ENCODE measurements around the gene DPH6. TPM values are rescaled to one million over a fixed set of nuclear protein-coding genes. Genes with fewer than 3 reads are reported as not detected.
"Not testable (repeated sequence)": the region's sequence is repeated elsewhere in the genome, so short reads cannot be mapped to it uniquely, and the experiment has no call there.

The DPH6 gene
- total RNA-seq = 10 to 100 TPM; 10.5 to 10.8 TPM

GRCh38 chr15:35545824-35546510, at the start of gene DPH6:
Gene DPH6, minus strand, starts transcription at chr15:35546165. Its CDS starts 24 bp downstream, at chr15:35546141.
- CTCF ChIA-PET = no interaction called here

GRCh38 chr15:35595656-35596055, 49.7 kb upstream of the DPH6 start:
- H3K4me1 Mint-ChIP-seq = no peaks in the 10 kb centered on the region
- POLR2A ChIA-PET = no interaction called here
- H3K9me3 Mint-ChIP-seq = peaks cover 2% of the 10 kb centered on the region
- H3K27me3 Mint-ChIP-seq = peaks cover 3% of the 10 kb centered on the region
- CTCF ChIA-PET = no interaction called here
- H3K4me3 Mint-ChIP-seq = no peak overlapping the region
- H3K27ac Mint-ChIP-seq = no peak overlapping the region
- no peak for DNase-seq
- no peaks in the 10 kb centered on the region for H3K36me3 Mint-ChIP-seq (ENCODE audit: low read depth)

More at GRCh38 chr15:35545824-35546510, at the start of gene DPH6:
- POLR2A ChIA-PET = interaction anchor here (1.4 to 1.7 kb wide), 6 partner anchors 8 to 1036 kb away, joined by 4 to 8 read pairs (median 4); partner anchors contain the start of genes CDIN1 and ZNF770
- Mint-ChIP-seq H3K36me3 (ENCODE audit: low read depth) (no peaks in the 10 kb centered on the region), H3K9me3 (no peaks in the 10 kb centered on the region), H3K4me3 (peak within 1 kb of the TSS; percentile 91), H3K4me1 (peaks cover 23% of the 10 kb centered on the region), H3K27me3 (no peaks in the 10 kb centered on the region), H3K27ac (peak within 1 kb of the TSS; percentile 91)
- peak; percentile 79 for DNase-seq

- DNase-seq; H3K27ac Mint-ChIP-seq; POLR2A ChIA-PET; H3K36me3 Mint-ChIP-seq (ENCODE audit: low read depth); H3K4me3 Mint-ChIP-seq; H3K27me3 Mint-ChIP-seq; H3K9me3 Mint-ChIP-seq; CTCF ChIA-PET; H3K4me1 Mint-ChIP-seq: not testable (repeated sequence)
Measured at GRCh38 chr15:35591987-35592386, 46.0 kb upstream of the DPH6 start.

- Mint-ChIP-seq H3K9me3 (no peaks in the 10 kb centered on the region), H3K4me1 (no peaks in the 10 kb centered on the region), H3K27me3 (peaks cover 8% of the 10 kb centered on the region), H3K4me3 (no peak overlapping the region), H3K27ac (no peak overlapping the region), H3K36me3 (ENCODE audit: low read depth) (no peaks in the 10 kb centered on the region)
- CTCF ChIA-PET = no interaction called here
- POLR2A ChIA-PET = no interaction called here
- DNase-seq = no peak
Measured at GRCh38 chr15:35583863-35584528, 38.0 kb upstream of the DPH6 start.

- ChIA-PET POLR2A (no interaction called here), CTCF (no interaction called here)
Measured at GRCh38 chr15:35580606-35581005, 34.6 kb upstream of the DPH6 start.

GRCh38 chr15:35567392-35567791, 21.4 kb upstream of the DPH6 start:
- Mint-ChIP-seq H3K4me3 (no peak overlapping the region), H3K9me3 (no peaks in the 10 kb centered on the region), H3K27ac (no peak overlapping the region), H3K27me3 (peaks cover 2% of the 10 kb centered on the region), H3K4me1 (no peaks in the 10 kb centered on the region), H3K36me3 (ENCODE audit: low read depth) (no peaks in the 10 kb centered on the region)
- CTCF ChIA-PET = no interaction called here
- POLR2A ChIA-PET = no interaction called here
- no peak for DNase-seq

More at GRCh38 chr15:35580606-35581005, 34.6 kb upstream of the DPH6 start:
- H3K9me3 Mint-ChIP-seq = no peaks in the 10 kb centered on the region
- H3K27me3 Mint-ChIP-seq = peaks cover 4% of the 10 kb centered on the region
- no peak for DNase-seq
- H3K27ac Mint-ChIP-seq = no peak overlapping the region
- no peaks in the 10 kb centered on the region for H3K4me1 Mint-ChIP-seq
- H3K36me3 Mint-ChIP-seq (ENCODE audit: low read depth) = no peaks in the 10 kb centered on the region
- no peak overlapping the region for H3K4me3 Mint-ChIP-seq

GRCh38 chr15:35566991-35567390, 21.0 kb upstream of the DPH6 start:
- Mint-ChIP-seq H3K27ac (no peak overlapping the region), H3K4me3 (no peak overlapping the region), H3K4me1 (no peaks in the 10 kb centered on the region), H3K36me3 (ENCODE audit: low read depth) (no peaks in the 10 kb centered on the region), H3K27me3 (peaks cover 2% of the 10 kb centered on the region), H3K9me3 (no peaks in the 10 kb centered on the region)
- ChIA-PET CTCF (no interaction called here), POLR2A (no interaction called here)
- no peak for DNase-seq

- H3K36me3 Mint-ChIP-seq (ENCODE audit: low read depth) = no peaks in the 10 kb centered on the region
- H3K4me3 Mint-ChIP-seq = no peak overlapping the region
- DNase-seq = no peak
- no peaks in the 10 kb centered on the region for H3K4me1 Mint-ChIP-seq
- POLR2A ChIA-PET = no interaction called here
- CTCF ChIA-PET = no interaction called here
- H3K9me3 Mint-ChIP-seq = no peaks in the 10 kb centered on the region
- peaks cover 2% of the 10 kb centered on the region for H3K27me3 Mint-ChIP-seq
- H3K27ac Mint-ChIP-seq = no peak overlapping the region
Measured at GRCh38 chr15:35565901-35566300, 19.9 kb upstream of the DPH6 start.

- no peaks in the 10 kb centered on the region for H3K36me3 Mint-ChIP-seq (ENCODE audit: low read depth)
- no peak for DNase-seq
- no peak overlapping the region for H3K4me3 Mint-ChIP-seq
- ChIA-PET CTCF (no interaction called here), POLR2A (no interaction called here)
- no peaks in the 10 kb centered on the region for H3K9me3 Mint-ChIP-seq
- no peak overlapping the region for H3K27ac Mint-ChIP-seq
- no peaks in the 10 kb centered on the region for H3K27me3 Mint-ChIP-seq
- H3K4me1 Mint-ChIP-seq = no peaks in the 10 kb centered on the region
Measured at GRCh38 chr15:35562641-35563040, 16.7 kb upstream of the DPH6 start.

- H3K9me3 Mint-ChIP-seq = no peaks in the 10 kb centered on the region
- no peaks in the 10 kb centered on the region for H3K27me3 Mint-ChIP-seq
- no peak for DNase-seq
- H3K27ac Mint-ChIP-seq = no peak overlapping the region
- ChIA-PET CTCF (no interaction called here), POLR2A (no interaction called here)
- no peak overlapping the region for H3K4me3 Mint-ChIP-seq
- no peaks in the 10 kb centered on the region for H3K36me3 Mint-ChIP-seq (ENCODE audit: low read depth)
- H3K4me1 Mint-ChIP-seq = peaks cover 2% of the 10 kb centered on the region
Measured at GRCh38 chr15:35561308-35561707, 15.3 kb upstream of the DPH6 start.

GRCh38 chr15:35560870-35561269, 14.9 kb upstream of the DPH6 start:
- Mint-ChIP-seq H3K9me3 (no peaks in the 10 kb centered on the region), H3K4me1 (peaks cover 2% of the 10 kb centered on the region), H3K27me3 (no peaks in the 10 kb centered on the region), H3K4me3 (no peak overlapping the region), H3K27ac (no peak overlapping the region), H3K36me3 (ENCODE audit: low read depth) (no peaks in the 10 kb centered on the region)
- ChIA-PET POLR2A (no interaction called here), CTCF (no interaction called here)
- DNase-seq = no peak

- H3K4me3 Mint-ChIP-seq = no peak overlapping the region
- no peak for DNase-seq
- no peak overlapping the region for H3K27ac Mint-ChIP-seq
- H3K27me3 Mint-ChIP-seq = no peaks in the 10 kb centered on the region
- H3K4me1 Mint-ChIP-seq = peaks cover 2% of the 10 kb centered on the region
- POLR2A ChIA-PET = no interaction called here
- H3K36me3 Mint-ChIP-seq (ENCODE audit: low read depth) = no peaks in the 10 kb centered on the region
- H3K9me3 Mint-ChIP-seq = no peaks in the 10 kb centered on the region
- CTCF ChIA-PET = no interaction called here
Measured at GRCh38 chr15:35560258-35560657, 14.3 kb upstream of the DPH6 start.

GRCh38 chr15:35559683-35560082, 13.7 kb upstream of the DPH6 start:
- Mint-ChIP-seq H3K4me3 (no peak overlapping the region), H3K36me3 (ENCODE audit: low read depth) (no peaks in the 10 kb centered on the region), H3K9me3 (no peaks in the 10 kb centered on the region), H3K27ac (no peak overlapping the region), H3K27me3 (no peaks in the 10 kb centered on the region), H3K4me1 (peaks cover 2% of the 10 kb centered on the region)
- ChIA-PET POLR2A (no interaction called here), CTCF (no interaction called here)
- DNase-seq = no peak

- no peak overlapping the region for H3K4me3 Mint-ChIP-seq
- POLR2A ChIA-PET = no interaction called here
- no peak overlapping the region for H3K27ac Mint-ChIP-seq
- CTCF ChIA-PET = no interaction called here
- peaks cover 2% of the 10 kb centered on the region for H3K4me1 Mint-ChIP-seq
- no peak for DNase-seq
- H3K36me3 Mint-ChIP-seq (ENCODE audit: low read depth) = no peaks in the 10 kb centered on the region
- no peaks in the 10 kb centered on the region for H3K27me3 Mint-ChIP-seq
- H3K9me3 Mint-ChIP-seq = no peaks in the 10 kb centered on the region
Measured at GRCh38 chr15:35557544-35557943, 11.6 kb upstream of the DPH6 start.

All from activated CD4-positive, alpha-beta memory T cell treated with anti-CD3 and anti-CD28 coated beads, Interleukin-2, amount 10 ng/mL, durations not matched to agents 7 days and 5 days (primary cell).